ENCODE measurements around the gene TSPEAR.
"Not testable (repeated sequence)": the region's sequence is repeated elsewhere in the genome, so short reads cannot be mapped to it uniquely, and the experiment has no call there.

Gene TSPEAR

GRCh38 chr21:44575307-44576024, 135.9 kb downstream of the TSPEAR start:
- no peak for DNase-seq (ENCODE audit: extremely low read depth in 1 of 2, low read depth in 1 of 2)

GRCh38 chr21:44574457-44575306, 136.7 kb downstream of the TSPEAR start:
- no peak for DNase-seq (ENCODE audit: extremely low read depth in 1 of 2, low read depth in 1 of 2)

GRCh38 chr21:44573630-44574456, 137.5 kb downstream of the TSPEAR start, which contains the start of gene KRTAP10-4:
TSS of gene KRTAP10-4 (plus strand) at chr21:44573729. CDS start at chr21:44573759, 30 bp downstream.
- not testable (repeated sequence) for DNase-seq (ENCODE audit: extremely low read depth in 1 of 2, low read depth in 1 of 2)

- DNase-seq (ENCODE audit: extremely low read depth in 1 of 2, low read depth in 1 of 2): no peak
These were observed 138.3 kb downstream of the TSPEAR start for GRCh38 chr21:44572959-44573583.

- DNase-seq (ENCODE audit: extremely low read depth in 1 of 2, low read depth in 1 of 2): no peak
These were observed 139.3 kb downstream of the TSPEAR start for GRCh38 chr21:44571844-44572782.

GRCh38 chr21:44571296-44571695, 140.1 kb downstream of the TSPEAR start:
- DNase-seq (ENCODE audit: extremely low read depth in 1 of 2, low read depth in 1 of 2): no peak

- no peak for DNase-seq (ENCODE audit: extremely low read depth in 1 of 2, low read depth in 1 of 2)
These were observed 141.4 kb downstream of the TSPEAR start for GRCh38 chr21:44569861-44570517.

- no peak for DNase-seq (ENCODE audit: extremely low read depth in 1 of 2, low read depth in 1 of 2)
These were observed 142.5 kb downstream of the TSPEAR start for GRCh38 chr21:44568667-44569556.

GRCh38 chr21:44568261-44568660, 143.1 kb downstream of the TSPEAR start:
- DNase-seq (ENCODE audit: extremely low read depth in 1 of 2, low read depth in 1 of 2): no peak

GRCh38 chr21:44567481-44568171, 143.7 kb downstream of the TSPEAR start:
- no peak for DNase-seq (ENCODE audit: extremely low read depth in 1 of 2, low read depth in 1 of 2)

GRCh38 chr21:44566403-44566802, 145.0 kb downstream of the TSPEAR start:
- DNase-seq (ENCODE audit: extremely low read depth in 1 of 2, low read depth in 1 of 2): no peak

GRCh38 chr21:44564886-44565598, 146.3 kb downstream of the TSPEAR start:
- DNase-seq (ENCODE audit: extremely low read depth in 1 of 2, low read depth in 1 of 2): no peak

GRCh38 chr21:44564099-44564498, 147.3 kb downstream of the TSPEAR start:
- no peak for DNase-seq (ENCODE audit: extremely low read depth in 1 of 2, low read depth in 1 of 2)

- DNase-seq (ENCODE audit: extremely low read depth in 1 of 2, low read depth in 1 of 2): no peak
These were observed 152.7 kb downstream of the TSPEAR start, which contains the start of gene KRTAP10-3 for GRCh38 chr21:44558695-44559094. TSS of gene KRTAP10-3 (minus strand) at chr21:44558795. CDS start at chr21:44558715, 80 bp downstream.

GRCh38 chr21:44558329-44558675, 153.1 kb downstream of the TSPEAR start:
- not testable (repeated sequence) for DNase-seq (ENCODE audit: extremely low read depth in 1 of 2, low read depth in 1 of 2)

- no peak for DNase-seq (ENCODE audit: extremely low read depth in 1 of 2, low read depth in 1 of 2)
These were observed 153.7 kb downstream of the TSPEAR start for GRCh38 chr21:44557491-44558328.
